GM12873 (cell line): ENCODE results near the gene TMOD1.

Experiments
- CTCF ChIP-seq: IDR thresholded peaks from 2 replicates; pipeline ENCODE4 v1.5.1; 2012; ENCODE audit warnings: low read depth, mild to moderate bottlenecking, moderate library complexity, low read length, control low read depth; ENCODE audit not compliant: insufficient read depth; ENCODE audit errors: missing control alignments

Gene TMOD1

GRCh38 chr9:97561501-97561900 is 60.0 kb downstream of the TMOD1 start:
- TF ChIP-seq CTCF = no peak

GRCh38 chr9:97562542-97562941 is 61.1 kb downstream of the TMOD1 start:
- TF ChIP-seq CTCF = no peak

- no peak for TF ChIP-seq CTCF
Measured at GRCh38 chr9:97563458-97564135, 62.1 kb downstream of the TMOD1 start.

GRCh38 chr9:97564291-97565175 is 63.1 kb downstream of the TMOD1 start:
- no peak for TF ChIP-seq CTCF

- TF ChIP-seq CTCF = no peak
Measured at GRCh38 chr9:97565262-97565661, 63.8 kb downstream of the TMOD1 start.

- TF ChIP-seq CTCF = no peak
Measured at GRCh38 chr9:97567182-97567893, 65.9 kb downstream of the TMOD1 start.

- TF ChIP-seq CTCF = no peak
Measured at GRCh38 chr9:97567894-97568202, 66.4 kb downstream of the TMOD1 start.
